Mesothelial cell of epicardium (in vitro differentiated cells): ENCODE measurements around the gene PPP2R2B. TPM values are rescaled to one million over a fixed set of nuclear protein-coding genes. Genes with fewer than 3 reads are reported as not detected.
A peak's percentile ranks its signal among the peaks of the same experiment; 100 is the strongest.

Experiments used
- DNase-seq, 2 experiments: peaks; one replicate each; pipeline ENCODE4 v3.0.0; 2021; ENCODE audit warnings: low spot score in 2 of 2; ENCODE audit not compliant: unreplicated experiment in 2 of 2
- H3K27ac Mint-ChIP-seq: 2 replicates; pipeline ENCODE4 v1.8.0; 2021; ENCODE audit warnings: mixed read lengths
- H3K27me3 Mint-ChIP-seq: 2 replicates; pipeline ENCODE4 v1.8.0; 2021; ENCODE audit warnings: low read depth, mixed read lengths
- H3K36me3 Mint-ChIP-seq: 2 replicates; pipeline ENCODE4 v1.8.0; 2021; ENCODE audit warnings: mixed read lengths
- H3K4me1 Mint-ChIP-seq: 2 replicates; pipeline ENCODE4 v1.8.0; 2021; ENCODE audit warnings: mixed read lengths
- H3K4me3 Mint-ChIP-seq: 2 replicates; pipeline ENCODE4 v1.8.0; 2021; ENCODE audit warnings: mild to moderate bottlenecking, moderate library complexity, mixed read lengths
- H3K9me3 Mint-ChIP-seq: 2 replicates; pipeline ENCODE4 v1.8.0; 2021; ENCODE audit warnings: mixed read lengths
- CTCF ChIP-seq: fragments of 200-600 bp; sonication (generic); IDR thresholded peaks from one replicate; pipeline ENCODE4 v1.5.0; 2021; ENCODE audit warnings: antibody characterized with exemption; ENCODE audit not compliant: unreplicated experiment
- total RNA-seq: library from RNA; stranded (reverse); gene quantifications from 3 replicates; pipeline ENCODE4 v1.2.1, GENCODE V29; 2021

PPP2R2B gene
- total RNA-seq, 1 donor from 2014 or later, result 18.2 TPM

GRCh38 chr5:146698651-146699050, 179.9 kb downstream of the PPP2R2B start:
- no peak overlapping the region for H3K4me3 Mint-ChIP-seq
- no peak overlapping the region for H3K27ac Mint-ChIP-seq
- no peaks in the 10 kb centered on the region for H3K36me3 Mint-ChIP-seq
- H3K9me3 Mint-ChIP-seq, result no peaks in the 10 kb centered on the region
- H3K27me3 Mint-ChIP-seq, result no peaks in the 10 kb centered on the region
- TF ChIP-seq CTCF, result no peak
- no peak for DNase-seq
- peaks cover 62% of the 10 kb centered on the region for H3K4me1 Mint-ChIP-seq

- Mint-ChIP-seq H3K27me3 (no peaks in the 10 kb centered on the region), H3K4me1 (peaks cover 50% of the 10 kb centered on the region), H3K9me3 (peaks cover under 1% of the 10 kb centered on the region), H3K27ac (peak overlapping the region; percentile 66), H3K4me3 (no peak overlapping the region), H3K36me3 (no peaks in the 10 kb centered on the region)
- no peak for TF ChIP-seq CTCF
- DNase-seq, result no peak
Measured at GRCh38 chr5:146697211-146697610, 181.3 kb downstream of the PPP2R2B start.

GRCh38 chr5:146695646-146696045, 182.9 kb downstream of the PPP2R2B start:
- TF ChIP-seq CTCF, result no peak
- Mint-ChIP-seq H3K27me3 (no peaks in the 10 kb centered on the region), H3K27ac (peak overlapping the region; percentile 33)

GRCh38 chr5:146690880-146691355, 187.6 kb downstream of the PPP2R2B start:
- H3K36me3 Mint-ChIP-seq, result no peaks in the 10 kb centered on the region
- no peaks in the 10 kb centered on the region for H3K27me3 Mint-ChIP-seq
- peaks cover 6% of the 10 kb centered on the region for H3K9me3 Mint-ChIP-seq
- H3K4me3 Mint-ChIP-seq, result no peak overlapping the region
- no peak for DNase-seq
- peaks cover 19% of the 10 kb centered on the region for H3K4me1 Mint-ChIP-seq
- no peak overlapping the region for H3K27ac Mint-ChIP-seq
- no peak for TF ChIP-seq CTCF

More at GRCh38 chr5:146695646-146696045, 182.9 kb downstream of the PPP2R2B start:
- H3K4me1 Mint-ChIP-seq, result peaks cover 39% of the 10 kb centered on the region
- no peak overlapping the region for H3K4me3 Mint-ChIP-seq
- H3K36me3 Mint-ChIP-seq, result no peaks in the 10 kb centered on the region
- DNase-seq, result no peak
- peaks cover 6% of the 10 kb centered on the region for H3K9me3 Mint-ChIP-seq

GRCh38 chr5:146687630-146688029, 190.9 kb downstream of the PPP2R2B start:
- H3K9me3 Mint-ChIP-seq, result peaks cover 6% of the 10 kb centered on the region
- peaks cover 16% of the 10 kb centered on the region for H3K4me1 Mint-ChIP-seq
- no peak for TF ChIP-seq CTCF
- no peaks in the 10 kb centered on the region for H3K27me3 Mint-ChIP-seq
- no peaks in the 10 kb centered on the region for H3K36me3 Mint-ChIP-seq
- peak overlapping the region; percentile 41 for H3K27ac Mint-ChIP-seq
- no peak for DNase-seq
- no peak overlapping the region for H3K4me3 Mint-ChIP-seq

GRCh38 chr5:146683861-146684260, 194.7 kb downstream of the PPP2R2B start:
- H3K9me3 Mint-ChIP-seq, result no peaks in the 10 kb centered on the region
- no peak for TF ChIP-seq CTCF
- no peak overlapping the region for H3K4me3 Mint-ChIP-seq
- no peak for DNase-seq
- H3K27me3 Mint-ChIP-seq, result no peaks in the 10 kb centered on the region
- H3K36me3 Mint-ChIP-seq, result peaks cover 2% of the 10 kb centered on the region
- peaks cover 33% of the 10 kb centered on the region for H3K4me1 Mint-ChIP-seq
- H3K27ac Mint-ChIP-seq, result no peak overlapping the region
